Coronary artery (tissue), 2 donors: ENCODE data around the gene CRTAC1.

Experiments
- DNase-seq: peaks from one replicate; pipeline ENCODE4 v3.0.0-alpha.2; 2017; ENCODE audit warnings: low spot score
- H3K27ac ChIP-seq, 2 donors: fragments of 200-600 bp; sonication (generic); one replicate each; pipeline ENCODE4 v1.5.1; 2016 to 2019
- H3K4me3 ChIP-seq: fragments of 200-600 bp; sonication (generic); 2 replicates; pipeline ENCODE4 v1.5.1; 2016; ENCODE audit warnings: mild to moderate bottlenecking, moderate library complexity
- TF ChIP-seq, protein P1 (sequence below): fragments of 200-600 bp; sonication (generic); IDR thresholded peaks from one replicate; pipeline ENCODE4 v1.5.1; 2019; ENCODE audit warnings: antibody characterized with exemption

CRTAC1 gene

DNA sequence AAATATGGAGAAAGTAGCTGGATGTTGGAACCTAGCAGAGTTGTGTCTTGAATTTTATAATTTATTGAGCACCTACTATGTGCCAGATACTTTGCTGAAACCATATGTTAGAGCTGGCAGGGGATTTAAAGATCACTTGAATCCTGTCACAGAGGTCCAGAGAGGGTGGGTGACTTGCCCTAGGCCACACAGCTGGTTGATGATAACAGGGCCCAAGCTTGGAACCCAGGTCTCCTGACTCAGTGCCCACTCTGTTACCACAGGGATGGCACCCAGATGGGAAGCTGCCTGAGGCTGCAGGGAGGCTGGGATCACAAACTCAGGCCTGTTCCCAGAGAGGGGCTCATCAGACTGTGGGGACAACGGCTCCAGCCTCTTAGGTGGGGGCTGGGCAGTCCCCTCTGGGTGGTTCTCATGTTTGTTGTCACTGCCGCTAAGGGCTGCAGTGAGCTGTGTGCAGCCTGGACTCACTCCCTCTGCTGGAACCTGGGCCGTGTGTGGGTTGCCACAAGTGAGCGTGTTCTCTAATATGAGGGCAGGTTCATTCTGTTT is 162.2 kb downstream of the CRTAC1 start:
- TF ChIP-seq, protein P1, sequence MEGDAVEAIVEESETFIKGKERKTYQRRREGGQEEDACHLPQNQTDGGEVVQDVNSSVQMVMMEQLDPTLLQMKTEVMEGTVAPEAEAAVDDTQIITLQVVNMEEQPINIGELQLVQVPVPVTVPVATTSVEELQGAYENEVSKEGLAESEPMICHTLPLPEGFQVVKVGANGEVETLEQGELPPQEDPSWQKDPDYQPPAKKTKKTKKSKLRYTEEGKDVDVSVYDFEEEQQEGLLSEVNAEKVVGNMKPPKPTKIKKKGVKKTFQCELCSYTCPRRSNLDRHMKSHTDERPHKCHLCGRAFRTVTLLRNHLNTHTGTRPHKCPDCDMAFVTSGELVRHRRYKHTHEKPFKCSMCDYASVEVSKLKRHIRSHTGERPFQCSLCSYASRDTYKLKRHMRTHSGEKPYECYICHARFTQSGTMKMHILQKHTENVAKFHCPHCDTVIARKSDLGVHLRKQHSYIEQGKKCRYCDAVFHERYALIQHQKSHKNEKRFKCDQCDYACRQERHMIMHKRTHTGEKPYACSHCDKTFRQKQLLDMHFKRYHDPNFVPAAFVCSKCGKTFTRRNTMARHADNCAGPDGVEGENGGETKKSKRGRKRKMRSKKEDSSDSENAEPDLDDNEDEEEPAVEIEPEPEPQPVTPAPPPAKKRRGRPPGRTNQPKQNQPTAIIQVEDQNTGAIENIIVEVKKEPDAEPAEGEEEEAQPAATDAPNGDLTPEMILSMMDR = no peak
- no peak for DNase-seq
- Histone ChIP-seq H3K4me3 (no peak overlapping the region), H3K27ac (no peak overlapping the region)

DNA sequence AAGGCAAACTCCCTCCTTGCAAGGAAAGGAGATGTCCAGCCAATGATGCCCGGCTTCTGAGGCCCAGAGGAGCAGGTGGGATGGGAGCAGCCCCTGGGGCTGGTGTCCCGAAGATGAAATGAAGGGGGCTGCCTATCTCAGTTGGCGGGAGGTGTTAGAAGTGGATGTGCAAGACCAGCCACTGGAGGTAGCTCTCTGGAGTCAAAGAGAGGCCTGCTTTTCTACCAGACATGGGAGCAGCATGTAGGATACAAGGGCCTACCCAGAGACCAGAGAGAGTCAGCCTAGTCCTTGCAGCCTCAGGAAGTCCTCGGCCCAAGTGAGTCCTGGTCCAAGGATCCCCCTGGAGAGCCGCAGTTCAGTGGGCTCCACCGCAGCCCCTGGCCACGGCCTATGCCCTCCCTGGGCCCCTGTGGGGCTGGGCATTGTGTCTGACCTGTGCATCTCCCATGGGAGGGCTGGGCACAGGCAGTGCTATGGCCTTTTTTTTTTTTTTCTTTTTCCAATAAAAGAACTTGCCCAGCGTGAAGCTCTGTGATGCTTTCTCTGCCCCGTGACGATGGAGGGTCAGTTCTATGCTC is 163.1 kb downstream of the CRTAC1 start:
- DNase-seq = no peak
- TF ChIP-seq, protein P1 = no peak
- no peak overlapping the region for H3K27ac ChIP-seq
- no peak overlapping the region for H3K4me3 ChIP-seq

DNA sequence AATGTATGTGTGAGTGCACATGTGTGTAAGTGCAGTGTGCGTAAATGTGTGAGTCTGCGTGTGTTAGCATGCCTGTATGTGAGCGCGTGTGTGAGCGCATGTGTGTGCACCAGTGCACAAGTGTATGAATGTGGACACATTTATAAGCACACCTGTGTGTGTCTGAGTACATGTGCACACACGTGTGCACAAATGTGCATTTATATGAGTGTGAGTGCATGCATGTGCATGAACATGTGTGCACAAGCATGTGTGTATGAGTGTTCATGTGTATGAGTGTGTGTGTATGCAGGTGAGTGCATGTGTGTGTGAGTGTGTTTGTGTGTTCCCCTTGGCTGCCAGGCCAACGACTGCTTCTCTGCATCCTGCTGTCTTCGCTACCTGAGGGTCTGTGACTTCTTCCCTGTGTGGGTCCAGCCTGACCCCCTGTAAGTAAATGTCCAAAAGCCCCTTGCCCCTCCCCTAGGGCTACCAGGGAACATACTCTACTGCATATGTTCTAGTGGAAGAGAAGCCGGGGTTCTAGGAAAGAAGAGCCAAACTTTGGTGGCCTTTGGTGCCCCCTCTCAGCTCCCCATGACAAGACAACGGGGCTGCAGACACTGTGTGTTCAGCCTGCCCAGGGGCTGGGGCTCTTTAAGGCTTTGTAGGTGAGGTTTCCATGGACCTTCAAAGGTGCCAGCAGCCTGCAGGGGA is 163.7 kb downstream of the CRTAC1 start:
- Histone ChIP-seq H3K4me3 (no peak overlapping the region), H3K27ac (no peak overlapping the region)
- no peak for DNase-seq
- TF ChIP-seq, protein P1 = no peak

DNA sequence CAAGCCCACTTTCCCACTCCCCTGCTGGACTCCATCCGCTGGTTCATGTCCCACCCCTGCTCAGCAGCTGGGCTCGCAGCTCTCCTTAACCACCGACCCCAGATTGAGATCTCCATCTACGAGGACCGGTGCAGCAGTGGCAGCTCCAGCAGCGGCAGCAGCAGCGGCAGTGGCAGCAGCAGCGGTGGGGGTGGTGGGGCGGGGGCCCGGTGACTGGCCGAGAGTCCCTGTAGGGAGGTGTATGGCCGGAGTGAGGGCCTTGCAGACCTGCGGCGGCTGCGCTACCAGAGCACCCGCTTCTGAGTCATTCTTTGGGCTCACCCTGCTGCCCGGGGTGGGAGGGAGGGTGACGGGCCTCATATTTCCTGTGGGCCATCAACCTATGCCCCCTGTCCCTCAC is 164.9 kb downstream of the CRTAC1 start:
- TF ChIP-seq, protein P1 = no peak
- no peak for DNase-seq
- H3K27ac ChIP-seq = no peak overlapping the region
- no peak overlapping the region for H3K4me3 ChIP-seq

DNA sequence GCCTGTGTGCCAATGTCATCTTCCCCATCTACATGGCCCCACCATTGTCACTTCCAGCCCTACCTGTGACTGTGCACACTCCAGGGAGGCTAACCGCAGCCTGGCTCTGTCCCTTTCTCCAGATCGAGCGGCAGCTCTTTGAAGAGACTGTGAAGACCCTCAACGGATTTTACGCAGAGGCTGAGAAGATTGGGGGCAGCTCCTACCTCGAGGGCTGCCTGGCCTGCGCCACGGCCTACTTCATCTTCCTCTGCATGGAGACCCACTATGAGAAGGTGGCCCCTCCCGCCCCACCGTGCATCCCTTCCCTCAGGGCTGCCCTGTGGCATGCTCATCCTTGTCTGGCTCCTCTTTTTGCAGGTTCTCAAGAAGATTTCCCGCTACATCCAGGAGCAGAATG is 166.6 kb downstream of the CRTAC1 start:
- H3K4me3 ChIP-seq = no peak overlapping the region
- TF ChIP-seq, protein P1 = no peak
- DNase-seq = no peak
- no peak overlapping the region for H3K27ac ChIP-seq

DNA sequence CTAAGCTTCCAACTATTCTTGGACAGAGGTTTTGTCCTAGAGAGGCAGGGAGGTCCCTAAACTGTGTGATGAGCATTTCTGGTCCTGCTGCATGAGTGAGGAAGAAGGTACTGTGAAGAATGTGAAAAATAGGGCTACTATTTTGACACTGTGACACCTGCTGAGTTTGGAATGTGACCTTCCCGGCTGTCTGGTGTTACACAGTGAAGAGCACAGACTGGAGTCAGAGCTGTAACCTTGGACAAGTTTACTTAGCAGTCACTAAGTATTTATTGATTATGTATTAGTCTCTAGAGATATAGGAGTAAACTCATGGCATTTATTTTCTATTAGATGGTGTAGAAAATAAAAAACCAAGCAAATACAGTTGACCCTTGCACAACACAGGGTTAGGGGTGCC is 168.5 kb downstream of the CRTAC1 start:
- DNase-seq = no peak
- H3K4me3 ChIP-seq = no peak overlapping the region
- H3K27ac ChIP-seq = no peak overlapping the region
- TF ChIP-seq, protein P1 = no peak
